ENCODE data around the gene CXCL17.

GRCh38 chr19:42421101-42421500 lies 21.6 kb downstream of the CXCL17 start:
- TF ChIP-seq CTCF (IDR thresholded peaks at IDR 0.05 in 8 of 11, conservative IDR thresholded peaks at IDR 0.05 in 3 of 11) (no peak), POLR2A (IDR thresholded peaks at IDR 0.05) (no peak), POLR2AphosphoS5 (IDR thresholded peaks at IDR 0.05) (no peak)
